OCI-LY7 (cell line): ENCODE results near the gene TAOK3.

Experiments used
- EZH2phosphoT487 ChIP-seq: fragments of 200-600 bp; sonication (generic); IDR thresholded peaks from 2 replicates; pipeline ENCODE4 v1.6.1; 2018; ENCODE audit warnings: low read depth, borderline replicate concordance, mild to moderate bottlenecking, mixed run types, antibody characterized with exemption, low read length, moderate library complexity, mixed read lengths
- TF ChIP-seq, protein P1 (sequence below): fragments of 200-600 bp; sonication (generic); conservative IDR thresholded peaks from 2 replicates; pipeline ENCODE4 v1.5.1; 2014; ENCODE audit warnings: mild to moderate bottlenecking, antibody characterized with exemption, low read length, moderate library complexity, mixed read lengths

- TF ChIP-seq, protein P1, sequence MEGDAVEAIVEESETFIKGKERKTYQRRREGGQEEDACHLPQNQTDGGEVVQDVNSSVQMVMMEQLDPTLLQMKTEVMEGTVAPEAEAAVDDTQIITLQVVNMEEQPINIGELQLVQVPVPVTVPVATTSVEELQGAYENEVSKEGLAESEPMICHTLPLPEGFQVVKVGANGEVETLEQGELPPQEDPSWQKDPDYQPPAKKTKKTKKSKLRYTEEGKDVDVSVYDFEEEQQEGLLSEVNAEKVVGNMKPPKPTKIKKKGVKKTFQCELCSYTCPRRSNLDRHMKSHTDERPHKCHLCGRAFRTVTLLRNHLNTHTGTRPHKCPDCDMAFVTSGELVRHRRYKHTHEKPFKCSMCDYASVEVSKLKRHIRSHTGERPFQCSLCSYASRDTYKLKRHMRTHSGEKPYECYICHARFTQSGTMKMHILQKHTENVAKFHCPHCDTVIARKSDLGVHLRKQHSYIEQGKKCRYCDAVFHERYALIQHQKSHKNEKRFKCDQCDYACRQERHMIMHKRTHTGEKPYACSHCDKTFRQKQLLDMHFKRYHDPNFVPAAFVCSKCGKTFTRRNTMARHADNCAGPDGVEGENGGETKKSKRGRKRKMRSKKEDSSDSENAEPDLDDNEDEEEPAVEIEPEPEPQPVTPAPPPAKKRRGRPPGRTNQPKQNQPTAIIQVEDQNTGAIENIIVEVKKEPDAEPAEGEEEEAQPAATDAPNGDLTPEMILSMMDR = no peak
- TF ChIP-seq EZH2phosphoT487 = no peak
Measured at GRCh38 chr12:118193477-118193876, 179.2 kb downstream of the TAOK3 start.
